ENCODE results near the gene ZNF583.
A peak's percentile ranks its signal among the peaks of the same experiment; 100 is the strongest.

ZNF583 gene

DNA sequence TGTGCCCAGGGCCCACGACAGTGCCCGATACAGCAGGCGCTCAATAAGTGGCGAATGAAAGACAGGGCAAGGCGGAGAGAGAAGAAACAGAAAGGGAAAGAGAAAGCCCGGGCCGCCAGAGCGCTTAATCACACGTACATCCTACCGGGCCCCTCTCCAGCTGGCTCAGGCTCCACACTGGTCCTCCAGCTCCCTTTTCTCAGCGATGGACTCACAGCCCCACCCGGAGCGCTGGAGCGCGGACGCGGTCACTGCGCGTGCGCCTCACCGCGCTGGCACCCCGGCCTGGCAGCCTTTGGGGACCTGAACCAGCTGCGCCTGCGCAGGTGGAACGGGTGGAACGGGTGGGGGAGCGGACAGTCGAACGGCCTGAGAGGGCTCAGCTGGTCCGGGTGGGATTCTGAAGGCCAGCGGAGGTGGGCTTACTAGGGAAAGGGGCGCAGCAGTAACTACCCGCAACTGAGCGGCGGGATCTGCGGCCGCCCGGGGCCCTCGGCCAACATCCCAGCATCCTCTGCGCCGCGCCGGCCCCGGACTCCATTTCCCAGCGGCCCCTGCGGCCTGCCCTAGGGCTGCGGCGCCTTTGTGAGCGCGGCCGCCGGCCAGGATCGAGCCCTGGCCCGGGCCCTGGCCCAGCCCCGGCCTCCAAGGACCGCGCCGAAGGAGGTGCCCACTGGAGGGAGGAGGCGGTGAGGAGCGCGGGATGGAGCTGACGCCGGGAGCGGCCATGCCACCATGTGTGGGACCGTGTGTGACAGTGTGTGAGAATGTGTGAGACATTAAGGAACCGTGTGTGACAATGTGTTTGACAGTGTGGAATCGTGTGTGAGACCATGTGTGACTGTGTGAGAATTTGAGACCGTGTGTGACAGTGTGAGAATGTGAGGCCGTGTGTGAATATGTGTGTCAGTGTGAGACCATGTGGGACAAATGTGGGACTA, at the start of gene ZNF583:
TSS of gene ZNF583 (plus strand) at position 569 of the 941 bp plus-strand sequence. CDS start 2,783 bp downstream, outside the sequence.
- peak; percentile 44 for DNase-seq

DNA sequence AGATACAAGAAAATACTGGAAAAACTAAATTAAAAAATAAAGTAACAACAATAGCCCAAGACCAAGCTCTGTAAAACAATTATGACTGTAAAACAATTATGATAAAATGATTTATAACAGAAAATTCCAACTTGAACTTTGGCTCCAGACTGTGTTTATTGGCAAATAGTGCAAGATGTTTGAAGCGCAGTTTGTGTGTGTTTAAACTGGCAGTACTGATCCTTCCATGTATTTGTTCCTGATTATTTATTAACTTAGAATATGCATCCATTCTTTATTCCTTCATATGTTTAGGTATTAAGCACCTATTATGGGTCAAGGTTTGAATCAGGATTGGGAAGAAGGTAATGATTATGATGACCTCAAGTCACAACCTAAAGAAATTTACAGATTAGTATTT, 48.6 kb upstream of the ZNF583 start:
- no peak for DNase-seq

DNA sequence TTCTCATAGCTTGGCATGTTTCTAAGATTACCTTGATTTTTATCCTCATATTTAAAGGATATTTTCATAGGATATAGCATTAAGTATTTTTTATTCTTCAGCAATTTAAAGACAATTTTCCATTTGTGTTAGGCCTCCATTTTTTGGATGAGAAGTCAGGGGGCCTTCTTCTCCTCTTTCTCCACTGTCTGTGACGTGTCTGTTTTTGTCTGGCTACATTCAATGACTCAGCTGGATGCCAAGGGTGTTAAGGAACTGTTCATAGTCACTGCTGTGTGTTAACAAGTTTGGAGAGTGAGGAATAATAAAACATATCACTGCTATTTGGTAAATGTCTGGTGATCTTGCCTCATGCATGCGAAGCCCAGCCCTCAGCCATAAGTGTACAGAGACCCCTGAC, 47.2 kb upstream of the ZNF583 start:
- DNase-seq = no peak

DNA sequence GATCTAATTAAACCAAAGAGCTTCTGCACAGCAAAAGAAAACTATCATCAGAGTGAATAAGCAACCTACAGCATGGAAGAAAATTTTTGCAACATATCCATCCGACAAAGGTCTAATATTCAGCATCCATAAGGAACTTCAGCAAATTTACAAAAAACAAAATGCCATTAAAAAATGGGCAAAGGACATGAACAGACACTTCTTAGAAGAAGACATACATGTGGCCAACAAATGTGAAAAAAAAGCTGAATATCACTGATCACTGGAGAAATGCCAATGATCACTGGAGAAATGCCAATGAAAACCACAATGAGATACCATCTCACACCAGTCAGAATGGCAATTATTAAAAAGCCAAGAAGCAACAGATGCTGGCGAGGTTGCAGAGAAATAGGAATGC, 43.3 kb upstream of the ZNF583 start:
- DNase-seq = no peak

DNA sequence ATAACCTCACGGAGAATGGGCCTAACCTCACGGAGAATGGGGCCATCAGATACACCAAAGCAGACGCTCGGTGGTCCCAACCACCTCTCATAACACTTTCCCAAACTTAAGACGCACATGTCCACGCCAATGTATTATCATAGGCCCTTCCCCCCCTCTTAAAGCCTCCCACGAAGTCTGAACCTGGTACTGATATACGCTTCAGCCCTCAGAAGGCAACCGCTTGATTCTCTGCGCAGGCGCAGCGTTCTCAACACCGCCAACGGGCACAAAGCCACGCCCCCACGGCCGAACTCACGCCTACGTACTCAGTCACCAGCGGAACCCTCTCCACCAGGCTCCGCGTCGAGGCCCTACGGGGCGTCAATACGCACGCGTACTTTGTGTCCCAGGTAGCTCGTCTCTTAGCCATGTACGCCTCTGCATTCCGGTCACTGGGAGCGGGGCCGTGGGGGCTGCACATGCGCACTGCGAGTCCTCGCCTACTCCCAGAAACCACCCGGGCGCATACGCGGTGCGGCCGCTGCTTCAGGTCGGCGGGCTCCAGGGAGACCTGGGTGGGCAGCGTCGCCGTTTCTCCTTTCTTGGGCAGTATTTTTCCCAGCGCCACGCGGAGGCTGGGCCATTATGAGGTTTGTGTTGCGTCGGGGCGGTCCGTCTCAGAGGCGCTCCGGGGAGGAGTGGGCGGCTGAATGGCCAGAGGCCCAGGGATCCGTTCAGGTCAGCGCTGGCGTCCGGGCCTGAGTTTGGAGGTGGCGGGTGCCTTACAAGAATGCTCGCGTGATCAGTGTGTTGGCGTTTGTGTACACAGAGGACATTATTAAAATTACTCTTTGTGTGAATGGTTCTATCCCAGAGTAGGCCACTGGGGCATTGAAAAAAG, 36.1 kb upstream of the ZNF583 start:
- peak; percentile 88 for DNase-seq

DNA sequence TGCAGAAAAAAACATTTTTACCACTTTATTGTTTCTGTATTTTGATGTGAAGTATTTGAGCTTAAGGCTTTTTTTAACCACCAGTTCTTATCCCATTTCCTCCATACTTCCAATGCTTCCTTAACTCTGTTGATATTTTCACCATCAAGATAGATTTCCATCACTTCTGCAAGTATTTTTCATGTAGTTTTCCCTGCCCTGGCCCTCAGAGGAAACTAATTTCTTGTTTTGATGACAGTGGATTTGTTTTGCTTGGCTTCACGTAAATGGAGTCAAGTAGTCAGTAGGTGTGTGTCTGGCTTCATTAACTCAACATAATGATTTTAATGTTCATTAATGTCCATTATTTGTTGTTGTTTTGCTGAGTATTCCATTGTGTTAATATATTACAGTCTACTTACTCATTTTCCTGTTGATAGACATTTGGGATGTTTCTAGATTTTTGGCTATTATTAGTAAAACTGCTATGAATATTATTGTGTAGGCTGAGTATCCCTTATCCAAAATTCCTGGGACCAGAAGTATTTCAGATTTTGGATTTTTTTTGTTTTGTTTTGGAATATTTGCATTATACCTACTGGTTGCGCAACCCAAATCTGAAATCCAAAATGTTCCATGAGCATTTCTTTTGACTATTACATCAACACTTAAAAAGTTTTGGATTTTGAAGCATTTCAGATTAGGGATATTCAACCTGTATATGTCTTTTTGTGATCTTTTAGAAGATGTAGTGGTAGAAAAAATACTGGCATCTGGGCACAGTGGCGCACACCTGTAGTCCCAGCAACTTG, 34.1 kb upstream of the ZNF583 start:
- DNase-seq = no peak

DNA sequence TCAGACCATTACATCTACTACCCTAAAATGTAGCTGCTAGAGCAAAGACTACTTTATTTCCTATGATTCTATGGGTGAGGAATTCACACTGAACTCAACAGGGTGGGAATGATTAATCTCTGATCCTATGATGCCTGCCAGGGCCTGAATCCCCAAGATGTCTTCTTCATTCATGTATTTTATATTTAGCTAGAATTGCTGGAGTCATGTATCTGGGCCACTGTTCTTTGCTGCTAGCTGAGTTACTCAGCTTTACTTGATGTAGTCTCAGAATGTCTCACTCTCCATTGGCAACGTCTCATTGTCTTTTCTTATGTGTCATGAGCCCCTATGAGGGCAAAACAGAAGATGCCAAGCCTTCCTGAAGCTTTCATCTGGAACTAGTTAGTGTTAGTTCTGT, 31.9 kb upstream of the ZNF583 start:
- DNase-seq = no peak

DNA sequence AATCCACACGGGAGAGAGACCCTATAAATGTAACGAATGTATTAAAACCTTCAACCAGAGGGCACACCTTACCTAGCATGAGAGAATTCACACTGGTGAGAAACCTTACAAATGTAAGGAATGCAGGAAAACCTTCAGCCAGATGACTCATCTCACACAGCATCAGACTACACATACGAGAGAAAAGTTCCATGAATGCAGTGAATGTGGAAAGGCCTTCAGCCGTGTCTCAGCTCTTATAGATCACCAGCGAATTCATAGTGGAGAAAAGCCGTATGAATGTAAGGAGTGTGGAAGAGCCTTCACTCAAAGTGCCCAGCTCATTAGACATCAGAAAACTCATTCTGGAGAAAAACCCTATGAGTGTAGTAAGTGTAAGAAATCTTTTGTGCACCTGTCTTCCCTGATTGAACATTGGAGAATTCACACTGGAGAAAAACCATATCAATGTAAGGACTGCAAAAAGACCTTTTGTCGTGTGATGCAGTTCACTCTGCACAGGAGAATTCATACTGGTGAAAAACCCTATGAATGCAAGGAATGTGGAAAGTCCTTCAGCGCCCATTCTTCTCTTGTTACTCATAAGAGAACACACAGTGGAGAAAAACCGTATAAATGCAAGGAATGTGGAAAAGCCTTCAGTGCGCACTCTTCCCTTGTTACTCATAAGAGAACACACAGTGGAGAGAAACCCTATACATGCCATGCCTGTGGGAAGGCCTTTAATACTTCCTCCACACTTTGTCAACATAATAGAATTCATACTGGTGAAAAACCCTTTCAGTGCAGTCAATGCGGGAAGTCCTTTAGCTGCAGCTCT, 26.8 kb upstream of the ZNF583 start:
- DNase-seq = no peak

DNA sequence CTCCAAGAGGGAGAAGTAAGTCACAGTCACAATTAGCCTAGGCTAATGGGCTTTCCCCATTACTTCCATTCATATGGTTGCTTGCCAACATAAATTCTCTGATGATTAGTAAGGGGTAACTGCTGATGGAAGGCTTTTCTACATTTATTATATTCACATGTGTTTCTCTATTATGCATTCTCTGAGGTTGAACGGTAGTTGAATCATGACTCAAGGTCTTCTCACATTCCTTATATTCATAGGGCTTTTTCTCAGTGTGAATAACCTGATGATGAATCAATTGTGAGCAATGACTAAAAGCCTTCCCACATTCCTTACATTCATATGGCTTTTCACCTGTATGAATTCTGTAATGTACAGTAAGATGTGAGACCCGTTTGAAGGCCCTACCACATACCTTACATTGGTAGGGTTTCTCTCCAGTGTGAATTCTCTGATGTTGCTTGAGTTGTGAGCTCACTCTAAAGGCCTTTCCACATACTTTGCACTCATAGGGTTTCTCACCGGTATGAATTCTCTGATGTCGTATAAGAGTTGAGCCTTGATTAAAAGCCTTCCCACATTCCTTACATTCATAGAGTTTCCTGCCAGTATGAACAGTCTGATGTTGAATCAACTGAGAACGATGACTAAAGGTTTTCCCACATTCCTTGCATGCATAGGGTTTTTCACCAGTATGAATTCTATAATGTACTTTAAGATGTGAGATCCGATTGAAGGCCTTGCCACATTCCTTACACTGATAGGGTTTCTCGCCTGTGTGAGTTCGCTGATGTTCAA, 20.1 kb upstream of the ZNF583 start:
- no peak for DNase-seq

DNA sequence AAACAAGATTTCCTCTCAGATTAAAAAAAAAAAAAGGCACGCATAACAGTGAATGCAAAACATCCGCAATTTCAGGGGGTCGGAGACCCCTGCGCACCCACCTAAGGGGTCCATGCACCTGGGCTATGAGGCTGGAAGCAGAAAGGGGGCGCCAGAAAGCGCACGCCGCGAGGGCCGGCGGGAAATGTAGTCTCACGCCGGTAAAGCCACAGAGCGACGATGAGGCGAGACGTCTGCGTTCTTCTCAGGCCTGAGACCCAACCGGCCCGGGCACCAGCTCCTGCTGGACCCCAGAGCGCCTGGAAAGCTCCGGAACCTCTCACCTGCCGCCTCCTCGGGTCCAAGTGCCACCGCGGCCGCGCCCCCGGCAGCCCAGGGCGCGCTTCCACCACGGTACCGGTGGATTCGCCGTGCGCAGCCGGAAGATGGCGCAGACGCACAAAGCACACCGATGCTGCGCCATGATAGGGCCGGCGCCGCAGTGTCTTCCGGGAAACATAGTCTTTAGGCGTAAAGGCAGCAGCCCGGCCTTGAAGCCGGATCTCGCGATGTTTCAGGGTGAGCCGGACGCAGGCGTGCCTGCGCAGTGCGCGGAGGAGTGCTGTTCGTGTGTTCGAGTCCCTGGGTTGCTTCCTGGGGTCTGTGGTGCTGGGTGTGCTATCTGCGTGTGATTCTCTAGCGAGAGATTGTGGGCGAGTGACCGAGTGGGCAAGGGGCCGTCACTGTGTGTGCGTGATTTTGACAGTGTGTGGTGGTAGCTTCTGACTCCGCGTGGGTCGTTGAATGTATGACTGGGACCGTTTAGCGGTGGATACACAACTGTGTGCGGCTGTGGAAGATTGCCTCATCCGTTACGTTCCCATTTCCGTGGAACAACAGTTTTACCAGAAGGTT, 10.8 kb upstream of the ZNF583 start, which contains the start of gene ZNF582:
TSS of gene ZNF582 (minus strand) at position 416 of the 894 bp plus-strand sequence. CDS start 1,782 bp downstream, outside the sequence.
- DNase-seq = peak; percentile 55

DNA sequence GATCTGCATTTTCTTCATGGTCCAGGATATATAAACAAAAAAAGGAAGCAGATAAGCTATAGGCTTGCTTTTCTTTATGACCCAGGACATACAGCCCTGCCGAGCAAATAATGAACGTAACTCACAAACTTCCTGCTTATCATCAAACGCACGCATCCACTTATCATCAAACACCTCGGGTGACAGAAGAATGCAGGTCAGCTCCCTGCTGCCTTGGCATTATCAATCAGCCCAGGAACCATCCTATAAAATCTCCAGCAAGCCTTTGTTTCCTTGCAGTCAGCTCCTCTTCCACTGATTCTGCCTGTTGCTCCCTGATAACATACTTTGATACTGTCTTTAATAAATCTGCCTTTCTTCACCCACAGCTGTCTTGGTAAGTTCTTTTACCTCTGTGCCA, 5.3 kb upstream of the ZNF583 start:
- no peak for DNase-seq

DNA sequence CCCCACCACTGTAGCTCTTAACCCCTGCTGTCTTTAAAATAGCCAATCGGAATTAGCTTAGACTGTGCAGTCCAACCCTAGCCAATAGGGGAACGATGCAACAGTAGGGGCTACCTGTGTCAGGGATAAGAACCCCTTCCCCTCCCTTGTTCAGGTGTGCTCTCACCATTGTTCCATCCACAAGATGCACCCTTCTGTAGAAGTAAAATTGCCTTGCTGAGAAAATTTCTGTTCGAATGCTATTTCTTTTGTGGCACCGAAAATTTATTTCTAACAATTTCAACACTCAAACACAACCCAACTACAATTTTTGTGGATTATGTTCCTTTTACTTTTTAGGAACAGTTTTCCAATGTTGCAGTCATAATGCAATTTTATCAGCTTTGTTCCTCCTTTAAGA, 3.6 kb upstream of the ZNF583 start:
- no peak for DNase-seq

DNA sequence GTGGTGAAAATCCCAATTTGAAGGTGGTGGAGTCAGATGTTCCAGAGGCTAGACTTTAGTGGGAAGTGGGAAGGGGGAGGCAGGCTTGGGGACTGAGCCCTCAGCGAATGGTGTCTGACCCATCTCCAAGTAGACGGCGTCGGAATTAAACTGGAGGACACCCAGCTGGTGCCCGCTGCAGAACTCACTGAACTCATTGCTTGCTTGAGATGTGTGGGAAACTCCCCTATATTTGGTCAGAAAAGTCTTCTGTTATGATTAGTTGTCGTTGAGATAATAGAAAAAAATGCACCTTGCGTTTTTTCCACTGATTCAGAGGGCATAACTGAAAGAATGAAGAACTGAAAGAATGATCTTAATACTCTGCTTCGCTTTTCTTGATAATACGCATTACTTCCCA, 871 bp upstream of the ZNF583 start:
- no peak for DNase-seq

DNA sequence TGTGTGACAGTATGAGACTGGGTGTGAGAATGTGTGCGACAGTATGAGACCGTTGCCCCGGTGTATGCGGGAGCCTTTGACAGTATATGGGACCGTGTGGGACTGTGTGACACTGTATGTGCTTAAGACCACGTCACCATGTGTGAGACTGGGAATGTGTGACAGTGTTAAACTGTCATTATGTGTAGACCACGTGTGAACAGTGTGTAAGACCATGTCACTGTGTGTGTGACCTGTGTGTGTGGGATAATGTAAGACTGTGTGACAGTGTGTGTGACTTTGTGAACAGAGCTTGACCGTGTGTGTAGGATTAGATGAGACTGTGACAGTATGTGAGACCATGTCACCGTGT, 549 bp downstream of the ZNF583 start:
- no peak for DNase-seq

DNA sequence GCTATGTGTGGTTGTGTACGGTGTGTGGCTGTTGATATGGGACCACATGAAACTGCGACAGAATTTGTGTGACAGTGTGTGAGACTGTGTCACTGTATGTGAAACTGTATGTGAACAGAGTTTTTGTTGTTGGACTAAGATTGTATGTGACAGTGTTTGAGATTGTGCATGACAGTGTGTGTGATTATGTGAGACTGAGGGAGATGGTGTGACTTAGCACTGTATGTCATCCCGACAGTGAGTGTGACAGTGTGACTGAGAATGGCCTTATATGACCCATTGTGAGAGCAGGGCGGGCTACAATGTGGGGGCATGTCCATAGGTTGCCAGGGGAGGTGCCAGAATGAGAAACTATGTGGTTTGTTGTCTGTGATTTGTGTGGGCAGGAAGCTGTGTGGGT, 930 bp downstream of the ZNF583 start:
- no peak for DNase-seq

DNA sequence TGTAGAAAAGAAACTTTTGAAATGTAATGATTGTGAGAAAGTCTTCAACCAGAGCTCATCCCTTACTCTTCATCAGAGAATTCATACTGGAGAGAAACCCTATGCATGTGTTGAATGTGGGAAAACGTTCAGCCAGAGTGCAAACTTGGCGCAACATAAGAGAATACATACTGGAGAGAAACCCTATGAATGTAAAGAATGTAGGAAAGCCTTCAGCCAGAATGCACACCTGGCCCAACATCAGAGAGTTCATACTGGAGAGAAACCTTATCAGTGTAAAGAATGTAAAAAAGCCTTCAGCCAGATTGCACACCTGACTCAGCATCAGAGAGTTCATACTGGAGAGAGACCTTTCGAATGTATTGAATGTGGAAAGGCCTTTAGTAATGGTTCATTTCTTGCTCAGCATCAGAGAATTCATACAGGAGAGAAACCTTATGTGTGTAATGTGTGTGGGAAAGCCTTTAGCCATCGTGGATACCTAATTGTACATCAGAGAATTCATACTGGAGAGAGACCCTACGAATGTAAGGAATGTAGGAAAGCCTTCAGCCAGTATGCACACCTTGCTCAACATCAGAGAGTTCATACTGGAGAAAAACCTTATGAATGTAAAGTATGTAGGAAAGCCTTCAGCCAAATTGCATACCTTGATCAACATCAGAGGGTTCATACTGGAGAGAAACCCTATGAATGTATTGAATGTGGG, 19.3 kb downstream of the ZNF583 start:
- DNase-seq = no peak

DNA sequence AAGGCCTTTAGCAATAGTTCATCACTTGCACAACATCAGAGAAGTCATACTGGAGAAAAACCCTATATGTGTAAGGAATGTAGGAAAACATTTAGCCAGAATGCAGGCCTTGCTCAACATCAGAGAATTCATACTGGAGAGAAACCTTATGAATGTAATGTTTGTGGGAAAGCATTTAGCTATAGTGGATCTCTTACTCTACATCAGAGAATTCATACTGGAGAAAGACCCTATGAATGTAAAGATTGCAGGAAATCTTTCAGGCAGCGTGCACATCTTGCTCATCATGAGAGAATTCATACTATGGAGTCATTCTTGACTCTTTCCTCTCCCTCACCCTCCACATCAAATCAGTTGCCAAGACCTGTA, 19.8 kb downstream of the ZNF583 start:
- no peak for DNase-seq

DNA sequence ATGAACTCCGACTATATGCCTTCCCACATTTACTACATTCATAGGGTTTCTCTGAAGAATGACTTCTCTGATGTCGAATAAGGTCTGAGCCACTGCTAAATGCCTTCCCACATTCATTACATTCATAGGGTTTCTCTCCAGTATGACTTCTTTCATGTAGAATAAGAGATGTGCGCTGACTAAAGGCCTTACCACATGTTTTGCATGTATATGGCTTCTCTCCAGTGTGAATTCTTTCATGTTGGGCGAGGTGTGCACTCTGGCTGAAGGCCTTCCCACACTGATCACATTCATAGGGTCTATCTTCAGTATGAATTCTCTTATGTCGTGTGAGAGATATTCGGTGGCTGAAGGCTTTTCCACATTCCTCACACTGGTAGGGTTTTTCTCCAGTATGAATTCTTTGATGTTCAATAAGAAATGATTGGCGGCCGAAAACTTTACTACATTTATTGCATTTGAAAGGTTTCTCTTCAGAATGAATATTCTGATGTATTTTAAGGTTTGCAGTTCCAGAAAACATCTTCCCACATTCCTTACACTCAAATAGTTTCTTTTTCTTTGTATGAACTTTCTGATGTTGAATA, 37.2 kb downstream of the ZNF583 start:
- no peak for DNase-seq

DNA sequence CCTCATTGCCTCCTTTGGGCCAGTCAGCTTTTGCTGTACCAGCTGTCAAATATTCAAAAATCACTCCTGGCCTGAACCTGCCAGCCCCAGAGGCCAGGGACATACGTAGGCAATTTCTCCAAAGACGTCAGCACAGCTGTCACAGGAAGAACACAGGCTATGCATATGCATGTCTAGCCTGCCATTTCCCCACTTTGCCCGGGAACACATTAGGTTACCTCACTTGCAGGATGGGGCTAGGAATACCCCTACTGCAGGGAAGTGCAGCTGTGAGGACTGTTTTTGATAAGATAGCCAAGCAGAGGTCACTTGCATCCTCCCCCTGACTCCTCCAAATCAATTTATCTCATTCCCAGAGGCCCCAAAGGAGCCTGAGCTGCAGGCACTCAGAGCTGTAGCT, 70.2 kb downstream of the ZNF583 start:
- DNase-seq = no peak

All from NCI-H524 treated with DMSO at 0.1 percent for 48 hours (cell line).